Measurements from ENCODE around the gene PHLDB2. TPM values are rescaled to one million over a fixed set of nuclear protein-coding genes. Genes with fewer than 3 reads are reported as not detected.

PHLDB2 gene
- total RNA-seq, 1 donor from 2014 or later: 2.5 TPM

- Mint-ChIP-seq H3K36me3 (ENCODE audit: low read depth) (peaks cover under 1% of the 10 kb centered on the region), H3K27me3 (no peaks in the 10 kb centered on the region), H3K27ac (no peak overlapping the region), H3K9me3 (peaks cover under 1% of the 10 kb centered on the region), H3K4me1 (no peaks in the 10 kb centered on the region), H3K4me3 (no peak overlapping the region)
- intact Hi-C loops (cut with micrococcal nuclease): no loop called here
- CTCF ChIA-PET: no interaction called here
- POLR2A ChIA-PET: no interaction called here
- no peak for DNase-seq
- no peak for ATAC-seq (ENCODE audit: low read depth)
- no peak for TF ChIP-seq CTCF (IDR thresholded peaks at IDR 0.05)
Measured at GRCh38 chr3:111895071-111895470, 36.0 kb downstream of the PHLDB2 start.

- no peaks in the 10 kb centered on the region for H3K4me1 Mint-ChIP-seq
- H3K36me3 Mint-ChIP-seq (ENCODE audit: low read depth): no peaks in the 10 kb centered on the region
- ChIA-PET POLR2A (no interaction called here), CTCF (interaction anchor here (0.8 kb wide), 1 partner anchor 55 kb away, joined by 3 read pairs; no protein-coding TSS in a partner anchor)
- DNase-seq (no peak), ATAC-seq (ENCODE audit: low read depth) (no peak)
- TF ChIP-seq CTCF (IDR thresholded peaks at IDR 0.05): no peak
- no peaks in the 10 kb centered on the region for H3K9me3 Mint-ChIP-seq
- no peak overlapping the region for H3K4me3 Mint-ChIP-seq
- no peak overlapping the region for H3K27ac Mint-ChIP-seq
- H3K27me3 Mint-ChIP-seq: no peaks in the 10 kb centered on the region
- intact Hi-C loops (cut with micrococcal nuclease): no loop called here
Measured at GRCh38 chr3:111899966-111900365, 40.9 kb downstream of the PHLDB2 start.

GRCh38 chr3:111901637-111902036, 42.6 kb downstream of the PHLDB2 start:
- DNase-seq: no peak
- no peaks in the 10 kb centered on the region for H3K9me3 Mint-ChIP-seq
- no peaks in the 10 kb centered on the region for H3K4me1 Mint-ChIP-seq
- no peaks in the 10 kb centered on the region for H3K27me3 Mint-ChIP-seq
- no peak overlapping the region for H3K27ac Mint-ChIP-seq
- TF ChIP-seq CTCF (IDR thresholded peaks at IDR 0.05): no peak
- ChIA-PET POLR2A (no interaction called here), CTCF (no interaction called here)
- no peak overlapping the region for H3K4me3 Mint-ChIP-seq
- no peak for ATAC-seq (ENCODE audit: low read depth)
- intact Hi-C loops (cut with micrococcal nuclease): no loop called here
- no peaks in the 10 kb centered on the region for H3K36me3 Mint-ChIP-seq (ENCODE audit: low read depth)

- intact Hi-C loops (cut with micrococcal nuclease): no loop called here
- H3K9me3 Mint-ChIP-seq: no peaks in the 10 kb centered on the region
- H3K4me3 Mint-ChIP-seq: no peak overlapping the region
- H3K36me3 Mint-ChIP-seq (ENCODE audit: low read depth): no peaks in the 10 kb centered on the region
- no peak overlapping the region for H3K27ac Mint-ChIP-seq
- ATAC-seq (ENCODE audit: low read depth) (no peak), DNase-seq (no peak)
- POLR2A ChIA-PET: no interaction called here
- TF ChIP-seq CTCF (IDR thresholded peaks at IDR 0.05): no peak
- H3K4me1 Mint-ChIP-seq: no peaks in the 10 kb centered on the region
- no peaks in the 10 kb centered on the region for H3K27me3 Mint-ChIP-seq
- CTCF ChIA-PET: no interaction called here
Measured at GRCh38 chr3:111902534-111902933, 43.5 kb downstream of the PHLDB2 start.

GRCh38 chr3:111903067-111903511, 44.0 kb downstream of the PHLDB2 start:
- H3K9me3 Mint-ChIP-seq: no peaks in the 10 kb centered on the region
- H3K36me3 Mint-ChIP-seq (ENCODE audit: low read depth): no peaks in the 10 kb centered on the region
- H3K27me3 Mint-ChIP-seq: no peaks in the 10 kb centered on the region
- intact Hi-C loops (cut with micrococcal nuclease): no loop called here
- no peak overlapping the region for H3K4me3 Mint-ChIP-seq
- no peak overlapping the region for H3K27ac Mint-ChIP-seq
- ATAC-seq (ENCODE audit: low read depth) (no peak), DNase-seq (no peak)
- no peaks in the 10 kb centered on the region for H3K4me1 Mint-ChIP-seq
- ChIA-PET CTCF (no interaction called here), POLR2A (no interaction called here)
- TF ChIP-seq CTCF (IDR thresholded peaks at IDR 0.05): no peak
